Measurements from ENCODE around the gene GHRL. TPM values are rescaled to one million over a fixed set of nuclear protein-coding genes. Genes with fewer than 3 reads are reported as not detected.

GHRL gene
- total RNA-seq, 1 experiment from 2014 or later = not detected

DNA sequence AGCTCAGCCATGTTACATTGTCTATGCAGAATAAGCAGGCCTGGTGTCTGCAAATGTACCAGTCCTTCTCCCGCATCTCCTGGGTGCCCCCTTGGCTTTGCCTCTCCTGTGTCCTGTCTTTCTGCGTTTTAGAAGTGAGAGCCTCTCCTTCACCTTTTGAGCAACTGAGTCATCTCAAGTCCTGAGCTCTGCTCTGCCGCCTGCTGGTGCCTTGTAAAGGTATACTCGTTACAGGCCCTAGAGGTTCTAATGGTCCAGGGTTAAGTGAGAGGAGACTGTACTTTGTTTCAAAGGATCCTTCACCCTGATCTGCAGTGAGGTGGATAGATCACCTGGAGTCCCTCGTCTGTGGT, 12.6 kb downstream of the GHRL start:
- POLR2A ChIA-PET = interaction anchor here (0.6 kb wide), 1 partner anchor 87 kb away, joined by 3 read pairs; no protein-coding TSS in a partner anchor
- CTCF ChIA-PET = no interaction called here
- ATAC-seq = peak; percentile 46
- Histone ChIP-seq H3K4me1 (ENCODE audit: control insufficient read depth, insufficient read depth, low read length) (no peaks in the 10 kb centered on the region), H3K9me3 (ENCODE audit: control insufficient read depth, insufficient read depth, low read depth, low read length) (no peaks in the 10 kb centered on the region), H3K27me3 (ENCODE audit: control insufficient read depth, insufficient read depth, low read length) (no peaks in the 10 kb centered on the region), H3K4me3 (ENCODE audit: low read depth in 2 of 2, low read length in 2 of 2) (no peak overlapping the region), H3K36me3 (ENCODE audit: control insufficient read depth, insufficient read depth, low read length) (peaks cover 6% of the 10 kb centered on the region; the same call in 1 of the 2 replicates), H3K27ac (ENCODE audit: low read length) (no peak overlapping the region)
- in situ Hi-C loops (cut with HindIII; ENCODE audit: low pct_unique_long_range_greater_than_20kb, low sequenced_read_pairs) (no loop called here), intact Hi-C loops (cut with micrococcal nuclease; ENCODE audit: unreplicated experiment) (no loop called here)
- no peak for DNase-seq (ENCODE audit: low read depth, low spot score)
- TSS peak; percentile 25 for BruUV-seq (replicated peaks)
- TF ChIP-seq, protein P1, sequence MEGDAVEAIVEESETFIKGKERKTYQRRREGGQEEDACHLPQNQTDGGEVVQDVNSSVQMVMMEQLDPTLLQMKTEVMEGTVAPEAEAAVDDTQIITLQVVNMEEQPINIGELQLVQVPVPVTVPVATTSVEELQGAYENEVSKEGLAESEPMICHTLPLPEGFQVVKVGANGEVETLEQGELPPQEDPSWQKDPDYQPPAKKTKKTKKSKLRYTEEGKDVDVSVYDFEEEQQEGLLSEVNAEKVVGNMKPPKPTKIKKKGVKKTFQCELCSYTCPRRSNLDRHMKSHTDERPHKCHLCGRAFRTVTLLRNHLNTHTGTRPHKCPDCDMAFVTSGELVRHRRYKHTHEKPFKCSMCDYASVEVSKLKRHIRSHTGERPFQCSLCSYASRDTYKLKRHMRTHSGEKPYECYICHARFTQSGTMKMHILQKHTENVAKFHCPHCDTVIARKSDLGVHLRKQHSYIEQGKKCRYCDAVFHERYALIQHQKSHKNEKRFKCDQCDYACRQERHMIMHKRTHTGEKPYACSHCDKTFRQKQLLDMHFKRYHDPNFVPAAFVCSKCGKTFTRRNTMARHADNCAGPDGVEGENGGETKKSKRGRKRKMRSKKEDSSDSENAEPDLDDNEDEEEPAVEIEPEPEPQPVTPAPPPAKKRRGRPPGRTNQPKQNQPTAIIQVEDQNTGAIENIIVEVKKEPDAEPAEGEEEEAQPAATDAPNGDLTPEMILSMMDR (IDR thresholded peaks at IDR 0.05) = no peak; the same call in 1 of the 2 replicates
- TF ChIP-seq POLR2AphosphoS5 (IDR thresholded peaks at IDR 0.05; ENCODE audit: low read depth, low read length) (no peak), SIN3A (IDR thresholded peaks at IDR 0.05; ENCODE audit: borderline replicate concordance, insufficient read depth, low read depth, low read length) (no peak), TCF7L2 (IDR thresholded peaks at IDR 0.05; ENCODE audit: low read depth, low read length) (no peak)
- TF ChIP-seq, protein P2, sequence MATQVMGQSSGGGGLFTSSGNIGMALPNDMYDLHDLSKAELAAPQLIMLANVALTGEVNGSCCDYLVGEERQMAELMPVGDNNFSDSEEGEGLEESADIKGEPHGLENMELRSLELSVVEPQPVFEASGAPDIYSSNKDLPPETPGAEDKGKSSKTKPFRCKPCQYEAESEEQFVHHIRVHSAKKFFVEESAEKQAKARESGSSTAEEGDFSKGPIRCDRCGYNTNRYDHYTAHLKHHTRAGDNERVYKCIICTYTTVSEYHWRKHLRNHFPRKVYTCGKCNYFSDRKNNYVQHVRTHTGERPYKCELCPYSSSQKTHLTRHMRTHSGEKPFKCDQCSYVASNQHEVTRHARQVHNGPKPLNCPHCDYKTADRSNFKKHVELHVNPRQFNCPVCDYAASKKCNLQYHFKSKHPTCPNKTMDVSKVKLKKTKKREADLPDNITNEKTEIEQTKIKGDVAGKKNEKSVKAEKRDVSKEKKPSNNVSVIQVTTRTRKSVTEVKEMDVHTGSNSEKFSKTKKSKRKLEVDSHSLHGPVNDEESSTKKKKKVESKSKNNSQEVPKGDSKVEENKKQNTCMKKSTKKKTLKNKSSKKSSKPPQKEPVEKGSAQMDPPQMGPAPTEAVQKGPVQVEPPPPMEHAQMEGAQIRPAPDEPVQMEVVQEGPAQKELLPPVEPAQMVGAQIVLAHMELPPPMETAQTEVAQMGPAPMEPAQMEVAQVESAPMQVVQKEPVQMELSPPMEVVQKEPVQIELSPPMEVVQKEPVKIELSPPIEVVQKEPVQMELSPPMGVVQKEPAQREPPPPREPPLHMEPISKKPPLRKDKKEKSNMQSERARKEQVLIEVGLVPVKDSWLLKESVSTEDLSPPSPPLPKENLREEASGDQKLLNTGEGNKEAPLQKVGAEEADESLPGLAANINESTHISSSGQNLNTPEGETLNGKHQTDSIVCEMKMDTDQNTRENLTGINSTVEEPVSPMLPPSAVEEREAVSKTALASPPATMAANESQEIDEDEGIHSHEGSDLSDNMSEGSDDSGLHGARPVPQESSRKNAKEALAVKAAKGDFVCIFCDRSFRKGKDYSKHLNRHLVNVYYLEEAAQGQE (IDR thresholded peaks at IDR 0.05; ENCODE audit: insufficient read depth in 1 of 2, low read depth in 2 of 2, low read length in 1 of 2) = no peak

DNA sequence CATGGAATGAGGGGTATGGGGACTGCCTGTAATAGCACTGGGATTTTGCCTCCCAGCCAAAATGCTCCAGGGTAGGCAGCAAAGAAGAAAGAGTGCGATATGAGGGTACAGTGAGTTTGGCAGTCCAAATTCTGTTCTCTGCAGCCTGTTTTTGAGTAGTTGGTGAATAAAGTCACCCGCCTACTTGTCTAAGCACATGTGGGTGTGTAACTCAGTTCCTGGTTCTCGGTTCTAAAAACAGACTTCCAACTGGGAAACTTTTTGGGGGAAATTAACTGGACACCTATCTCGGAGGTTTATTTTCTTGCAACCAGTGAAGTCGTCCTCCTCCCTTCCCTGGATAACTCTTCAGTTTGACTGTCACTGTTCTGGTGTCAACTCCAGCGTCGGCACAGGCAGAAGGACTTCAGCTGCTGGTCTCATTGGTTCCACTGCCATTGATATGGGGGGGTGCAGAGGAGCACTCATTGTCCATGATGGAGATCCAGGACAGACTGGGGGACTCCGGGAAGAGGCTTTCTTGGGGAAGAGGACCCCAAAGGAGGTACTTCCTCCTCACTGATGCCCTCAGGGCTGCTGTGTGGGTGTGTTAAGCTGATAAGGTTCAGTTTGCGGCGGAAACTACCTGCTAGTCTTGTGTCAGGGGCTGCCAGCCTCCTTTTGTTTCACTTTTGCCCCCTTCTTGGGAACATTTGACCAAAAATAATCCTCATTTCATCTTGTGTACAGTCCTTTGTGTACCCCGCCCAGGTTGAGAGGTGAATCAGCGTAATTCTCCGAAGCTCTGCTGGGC, 13.2 kb downstream of the GHRL start:
- in situ Hi-C loops (cut with HindIII; ENCODE audit: low pct_unique_long_range_greater_than_20kb, low sequenced_read_pairs) = no loop called here
- POLR2A ChIA-PET = no interaction called here
- CTCF ChIA-PET = no interaction called here

More for the DNA sequence above, 13.2 kb downstream of the GHRL start:
- DNase-seq (ENCODE audit: low read depth, low spot score) (no peak), ATAC-seq (no peak)
- Histone ChIP-seq H3K27me3 (ENCODE audit: control insufficient read depth, insufficient read depth, low read length) (no peaks in the 10 kb centered on the region), H3K27ac (ENCODE audit: low read length) (no peak overlapping the region), H3K4me3 (ENCODE audit: low read depth in 2 of 2, low read length in 2 of 2) (no peak overlapping the region), H3K36me3 (ENCODE audit: control insufficient read depth, insufficient read depth, low read length) (peaks cover 6% of the 10 kb centered on the region; the same call in 1 of the 2 replicates), H3K9me3 (ENCODE audit: control insufficient read depth, insufficient read depth, low read depth, low read length) (no peaks in the 10 kb centered on the region), H3K4me1 (ENCODE audit: control insufficient read depth, insufficient read depth, low read length) (no peaks in the 10 kb centered on the region)
- BruUV-seq (replicated peaks) = no TSS peak
- TF ChIP-seq POLR2AphosphoS5 (IDR thresholded peaks at IDR 0.05; ENCODE audit: low read depth, low read length) = no peak
- no peak for TF ChIP-seq TCF7L2 (IDR thresholded peaks at IDR 0.05; ENCODE audit: low read depth, low read length)
- no peak for TF ChIP-seq SIN3A (IDR thresholded peaks at IDR 0.05; ENCODE audit: borderline replicate concordance, insufficient read depth, low read depth, low read length)
- TF ChIP-seq, protein P2 (IDR thresholded peaks at IDR 0.05; ENCODE audit: insufficient read depth in 1 of 2, low read depth in 2 of 2, low read length in 1 of 2) = no peak
- TF ChIP-seq, protein P1 (IDR thresholded peaks at IDR 0.05) = no peak
- intact Hi-C loops (cut with micrococcal nuclease; ENCODE audit: unreplicated experiment) = no loop called here

Data from Panc1 (cell line).